Right lobe of liver (tissue), 6 donors: ENCODE results near the gene LTC4S. TPM values are rescaled to one million over a fixed set of nuclear protein-coding genes. Genes with fewer than 3 reads are reported as not detected.

Experiments
- ATAC-seq, 4 donors: fragments of 200-7000 bp; cut with Tn5 transposase; one replicate each; pipeline ENCODE4 v1.9.1; 2020; ENCODE audit warnings: mild to moderate bottlenecking in 4 of 4, moderate library complexity in 4 of 4
- DNase-seq, 3 donors: peaks; one replicate each; pipeline ENCODE4 v3.0.0-alpha.2; 2020
- H3K27ac ChIP-seq, 3 donors: fragments of 200-600 bp; one replicate each; pipeline ENCODE4 v1.8.0; 2022
- H3K27me3 ChIP-seq, 2 donors: fragments of 200-600 bp; one replicate each; pipeline ENCODE4 v1.8.0; 2022
- H3K36me3 ChIP-seq, 4 donors: fragments of 200-600 bp; sonication (generic) in 1 of 4; one replicate each; pipeline versions ENCODE4 v1.5.1 to v1.8.0; 2017 to 2022; ENCODE audit warnings: control low read depth in 1 of 4
- H3K4me1 ChIP-seq, 4 donors: fragments of 200-600 bp; sonication (generic) in 1 of 4; one replicate each; pipeline versions ENCODE4 v1.5.1 to v1.8.0; 2017 to 2022; ENCODE audit warnings: control low read depth in 1 of 4
- H3K4me3 ChIP-seq, 3 donors: fragments of 200-600 bp; one replicate each; pipeline ENCODE4 v1.8.0; 2022
- H3K9me3 ChIP-seq, 4 donors: fragments of 200-600 bp; sonication (generic) in 1 of 4; one replicate each; pipeline versions ENCODE4 v1.5.1 to v1.8.0; 2017 to 2022; ENCODE audit warnings: control low read depth in 1 of 4
- POLR2A ChIP-seq: fragments of 450-650 bp; IDR thresholded peaks from one replicate; pipeline ENCODE4 v1.6.1; 2017; ENCODE audit warnings: antibody characterized with exemption, mild to moderate bottlenecking
- WGBS: methylation state at CpG from one replicate; pipeline ENCODE4 v1.1.6; 2018; ENCODE audit warnings: low coverage, low lambda C conversion rate; ENCODE audit not compliant: insufficient coverage; ENCODE audit errors: missing lambda C conversion rate; 5-methylcytosine and 5-hydroxymethylcytosine counted together
- intact Hi-C, 2 donors: fragments of 100-400 bp; cut with DNase I; formaldehyde crosslinking; loops; one replicate each; pipeline versions ENCODE4 v1.11.2 to v1.14.1; 2022
- total RNA-seq, 6 experiments: library from RNA; depleted of rRNA in 2 of 6; stranded (reverse); fragments of >200 nt in 2 of 6; fragmentation: NEBNext Ultra II Directional in 3 of 6; extraction: Animal tissue kit (Norgen Biotek cat#: 25700) in 3 of 6; gene quantifications; one replicate each; pipeline versions ENCODE4 v1.1.0 to v1.2.4, GENCODE V29; 2016 to 2023
- TF ChIP-seq, protein P1 (sequence below), 4 donors: fragments of 200-600 bp in 3 of 4; fragments of 450-650 bp in 1 of 4; IDR thresholded peaks; one replicate each; pipeline versions ENCODE4 v1.5.1 to v1.8.0; 2016 to 2022; ENCODE audit warnings: antibody characterized with exemption in 4 of 4, mild to moderate bottlenecking in 2 of 4
- donor health status: DM: no; HTN: yes; CAD: no.
- donor health status: DM: no; HTN: no; CAD: no.
- donor health status: DM: no; HTN: no; CAD: no.
- donor health status: DM: no; HTN: yes; CAD: no.
- donor health status: DM: no; HTN: yes; CAD: no.

LTC4S gene
- total RNA-seq, 6 experiments from 2014 or later, result 0.73 to 1.7 (median 1.4) TPM; not detected in 1

GRCh38 chr5:179768326-179769085, 25.3 kb upstream of the LTC4S start:
- peaks cover 0 to 34% (median 18%) of the 10 kb centered on the region in 4 donors for H3K4me1 ChIP-seq
- no peaks in the 10 kb centered on the region for H3K27me3 ChIP-seq
- H3K27ac ChIP-seq, result no peak overlapping the region
- H3K36me3 ChIP-seq, result peaks cover 0 to 60% (median 17%) of the 10 kb centered on the region in 4 donors
- WGBS, result 100% methylated on average over 1 of the region's 18 CpGs
- ATAC-seq (no peak), DNase-seq (no peak)
- intact Hi-C loops, result no loop called here
- no peak overlapping the region for H3K4me3 ChIP-seq
- TF ChIP-seq POLR2A, result no peak
- H3K9me3 ChIP-seq, result no peaks in the 10 kb centered on the region

- Histone ChIP-seq H3K36me3 (peaks cover 0 to 68% (median 17%) of the 10 kb centered on the region in 4 donors), H3K4me3 (no peak overlapping the region), H3K27me3 (no peaks in the 10 kb centered on the region), H3K27ac (no peak overlapping the region), H3K4me1 (peaks cover 0 to 29% (median 18%) of the 10 kb centered on the region in 4 donors), H3K9me3 (no peaks in the 10 kb centered on the region)
- ATAC-seq (no peak), DNase-seq (no peak)
- TF ChIP-seq, protein P1, sequence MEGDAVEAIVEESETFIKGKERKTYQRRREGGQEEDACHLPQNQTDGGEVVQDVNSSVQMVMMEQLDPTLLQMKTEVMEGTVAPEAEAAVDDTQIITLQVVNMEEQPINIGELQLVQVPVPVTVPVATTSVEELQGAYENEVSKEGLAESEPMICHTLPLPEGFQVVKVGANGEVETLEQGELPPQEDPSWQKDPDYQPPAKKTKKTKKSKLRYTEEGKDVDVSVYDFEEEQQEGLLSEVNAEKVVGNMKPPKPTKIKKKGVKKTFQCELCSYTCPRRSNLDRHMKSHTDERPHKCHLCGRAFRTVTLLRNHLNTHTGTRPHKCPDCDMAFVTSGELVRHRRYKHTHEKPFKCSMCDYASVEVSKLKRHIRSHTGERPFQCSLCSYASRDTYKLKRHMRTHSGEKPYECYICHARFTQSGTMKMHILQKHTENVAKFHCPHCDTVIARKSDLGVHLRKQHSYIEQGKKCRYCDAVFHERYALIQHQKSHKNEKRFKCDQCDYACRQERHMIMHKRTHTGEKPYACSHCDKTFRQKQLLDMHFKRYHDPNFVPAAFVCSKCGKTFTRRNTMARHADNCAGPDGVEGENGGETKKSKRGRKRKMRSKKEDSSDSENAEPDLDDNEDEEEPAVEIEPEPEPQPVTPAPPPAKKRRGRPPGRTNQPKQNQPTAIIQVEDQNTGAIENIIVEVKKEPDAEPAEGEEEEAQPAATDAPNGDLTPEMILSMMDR (IDR thresholded peaks at IDR 0.05), result no peak
- TF ChIP-seq POLR2A, result no peak
- 90% methylated on average over 2 of the region's 6 CpGs for WGBS
- intact Hi-C loops, result no loop called here
These were observed 24.5 kb upstream of the LTC4S start for GRCh38 chr5:179769271-179769670.

- DNase-seq, result no peak
- WGBS, result 92% methylated on average over 4 of the region's 5 CpGs
- ATAC-seq, result no peak
- TF ChIP-seq, protein P1 (IDR thresholded peaks at IDR 0.05), result no peak
- no peak for TF ChIP-seq POLR2A
- H3K27ac ChIP-seq, result no peak overlapping the region
- H3K36me3 ChIP-seq, result peaks cover 0 to 73% (median 17%) of the 10 kb centered on the region in 4 donors
- no peak overlapping the region for H3K4me3 ChIP-seq
- H3K9me3 ChIP-seq, result no peaks in the 10 kb centered on the region
- intact Hi-C loops, result no loop called here
- H3K27me3 ChIP-seq, result no peaks in the 10 kb centered on the region
- H3K4me1 ChIP-seq, result peaks cover 0 to 29% (median 18%) of the 10 kb centered on the region in 4 donors
These were observed 24.0 kb upstream of the LTC4S start for GRCh38 chr5:179769796-179770195.

- DNase-seq (no peak), ATAC-seq (no peak)
- no peaks in the 10 kb centered on the region for H3K9me3 ChIP-seq
- peaks cover 0 to 69% (median 17%) of the 10 kb centered on the region in 4 donors for H3K36me3 ChIP-seq
- H3K27me3 ChIP-seq, result no peaks in the 10 kb centered on the region
- TF ChIP-seq, protein P1 (IDR thresholded peaks at IDR 0.05), result no peak
- TF ChIP-seq POLR2A, result no peak
- peaks cover 0 to 18% (median 7%) of the 10 kb centered on the region in 4 donors for H3K4me1 ChIP-seq
- no peak overlapping the region for H3K4me3 ChIP-seq
- 53% methylated on average over 4 of the region's 4 CpGs for WGBS
- intact Hi-C loops, result no loop called here
- H3K27ac ChIP-seq, result no peak overlapping the region
These were observed 22.4 kb upstream of the LTC4S start for GRCh38 chr5:179771311-179771895.

DNA sequence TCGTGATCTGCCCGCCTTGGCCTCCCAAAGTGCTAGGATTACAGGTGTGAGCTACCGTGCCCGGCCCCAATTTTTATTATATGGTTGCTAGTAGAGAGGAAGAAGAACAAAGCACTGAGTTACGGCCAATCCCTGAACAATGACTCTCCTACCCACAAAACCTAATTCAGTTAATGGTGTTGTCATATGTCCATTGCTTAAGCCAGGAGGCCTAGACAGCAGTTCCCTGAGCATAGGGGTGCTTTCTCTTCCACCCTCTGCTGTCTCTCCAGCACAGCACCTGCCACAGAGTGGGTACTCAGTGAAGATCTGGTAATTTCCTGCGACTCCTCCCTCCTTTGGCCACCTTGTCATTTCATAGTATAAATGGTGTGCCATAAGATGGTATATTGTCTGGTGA, 21.4 kb upstream of the LTC4S start:
- Histone ChIP-seq H3K27me3 (no peaks in the 10 kb centered on the region), H3K9me3 (no peaks in the 10 kb centered on the region), H3K27ac (no peak overlapping the region), H3K36me3 (peaks cover 0 to 69% (median 19%) of the 10 kb centered on the region in 4 donors), H3K4me1 (peaks cover 0 to 10% (median 2%) of the 10 kb centered on the region in 4 donors), H3K4me3 (no peak overlapping the region)
- ATAC-seq, result no peak
- 82% methylated on average over 4 of the region's 6 CpGs for WGBS
- no peak for DNase-seq
- TF ChIP-seq, protein P1 (IDR thresholded peaks at IDR 0.05), result no peak
- no peak for TF ChIP-seq POLR2A
- intact Hi-C loops, result no loop called here
